HG03139 (cell line): ENCODE measurements around the gene NQO2.
"Not testable (repeated sequence)": the region's sequence is repeated elsewhere in the genome, so short reads cannot be mapped to it uniquely, and the experiment has no call there.

Experiments
- ATAC-seq: cut with Tn5 transposase; IDR thresholded peaks from one replicate; pipeline ENCODE4 v1.9.1; 2021; ENCODE audit not compliant: unreplicated experiment

Gene NQO2

DNA sequence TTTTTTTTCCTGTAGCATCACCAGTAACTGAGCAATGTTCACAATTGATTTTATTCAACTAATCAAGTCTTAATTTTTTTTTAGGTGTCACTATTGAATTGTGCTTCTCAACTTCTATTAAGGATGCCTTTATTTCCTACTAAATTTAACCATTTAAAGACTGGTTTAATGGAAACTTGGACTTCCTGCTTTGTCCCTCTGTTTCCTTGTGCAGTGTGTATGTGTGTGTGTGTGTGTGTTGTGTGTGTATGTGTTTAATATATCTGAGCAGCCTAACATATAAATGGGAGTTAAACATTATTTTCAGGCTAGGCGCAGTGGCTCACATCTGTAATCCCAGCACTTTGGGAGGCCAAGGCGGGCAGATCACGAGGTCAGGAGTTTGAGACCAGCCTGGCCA lies 30.1 kb upstream of the NQO2 start:
- ATAC-seq, result no peak

DNA sequence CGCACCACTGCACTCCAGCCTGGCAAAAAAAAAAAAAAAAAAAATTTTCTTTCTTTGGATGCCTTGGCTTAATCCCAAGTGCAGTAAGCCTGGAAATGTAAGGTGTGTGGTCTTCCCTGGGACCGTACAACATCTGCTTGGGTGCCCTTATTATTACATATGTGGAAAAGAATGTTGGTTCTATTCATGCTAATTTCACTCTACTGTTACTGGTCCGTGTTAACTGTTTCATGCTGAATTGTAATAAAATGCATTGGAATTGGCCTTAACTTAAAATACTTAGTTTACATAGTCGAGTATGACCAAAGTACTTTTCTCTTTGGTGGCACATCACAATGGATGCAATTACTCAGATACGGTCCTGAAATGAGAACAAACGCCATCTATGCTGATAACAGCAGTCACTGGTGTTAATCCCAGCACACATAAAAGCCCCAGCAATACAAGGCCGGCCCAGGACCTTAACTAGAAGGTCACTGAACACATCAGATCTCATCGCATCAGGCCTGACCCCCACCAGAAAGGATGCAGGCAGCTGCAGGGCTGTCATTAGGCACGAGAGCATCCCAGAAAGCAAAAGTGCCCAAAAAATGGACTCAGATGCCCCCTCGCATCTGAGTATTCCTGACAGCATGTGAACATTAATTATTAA lies 29.5 kb upstream of the NQO2 start:
- ATAC-seq, result no peak

DNA sequence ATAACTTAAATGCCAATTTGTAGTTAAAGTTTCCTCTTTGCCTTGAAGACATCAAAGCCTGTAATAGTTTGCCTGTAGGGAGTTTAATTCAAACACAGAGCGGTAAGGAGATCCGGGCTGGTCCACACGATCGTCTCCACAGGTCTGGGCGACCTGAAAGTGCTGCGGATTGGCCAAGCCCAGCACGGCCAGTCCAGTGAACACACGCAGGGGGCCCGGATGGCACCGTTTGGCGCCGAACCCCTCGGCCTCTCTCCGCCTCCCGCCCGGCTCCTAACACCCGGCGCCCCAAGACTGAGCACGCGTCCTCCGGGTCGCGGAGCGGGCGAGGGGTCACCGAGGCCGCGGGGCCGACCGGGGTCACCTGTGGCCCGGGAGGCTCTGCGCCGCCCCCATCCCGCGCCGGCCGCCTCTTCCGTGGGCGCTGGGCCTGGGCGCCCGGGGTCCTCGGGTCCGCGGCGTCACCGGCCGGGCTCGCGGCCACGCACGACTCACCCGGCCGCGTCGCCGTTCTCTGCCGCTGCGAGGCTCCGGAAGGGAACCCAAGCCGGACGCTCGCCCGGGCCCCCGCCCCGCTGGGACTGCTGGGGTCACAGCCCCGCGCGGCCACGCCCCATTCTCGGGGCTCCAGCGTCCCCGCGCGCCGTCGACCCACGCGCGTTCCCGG lies 28.8 kb upstream of the NQO2 start:
- ATAC-seq, result no peak

DNA sequence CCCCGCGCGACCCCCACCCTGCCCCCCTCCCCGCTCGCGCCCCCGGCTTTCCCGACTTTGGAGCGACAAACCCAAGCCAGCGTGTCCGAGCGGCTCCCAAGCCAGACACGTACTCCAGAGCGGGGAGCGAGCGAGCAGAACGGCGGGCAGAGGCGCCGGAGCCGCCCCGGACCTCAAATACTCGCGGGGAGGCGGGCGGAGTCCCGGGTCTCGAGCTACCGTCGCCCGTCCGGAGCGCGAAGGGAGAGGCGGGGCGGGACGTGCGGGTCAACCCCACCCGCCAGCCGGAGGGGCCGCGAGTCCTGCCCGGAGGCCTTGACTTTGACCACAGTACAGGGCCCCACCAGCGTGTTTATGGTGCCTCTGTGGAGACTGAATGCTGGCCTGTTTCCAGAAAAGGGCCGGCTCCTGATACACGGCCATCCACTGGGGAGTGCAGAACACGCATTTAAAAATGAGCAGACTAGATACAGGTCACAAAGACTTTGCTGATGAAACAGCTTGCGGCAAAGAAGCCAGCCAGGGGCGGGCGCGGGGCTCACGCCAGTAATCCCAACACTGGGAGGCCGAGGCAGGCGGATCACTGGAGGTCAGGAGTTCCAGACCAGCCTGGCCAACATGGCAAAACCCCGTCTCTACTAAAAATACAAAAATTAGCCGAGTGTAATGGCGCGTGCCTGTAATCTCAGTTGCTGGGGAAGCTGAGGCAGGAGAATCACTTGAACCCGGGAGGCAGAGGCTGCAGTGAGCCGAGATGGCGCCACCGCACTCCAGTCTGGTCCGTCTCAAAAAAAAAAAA lies 28.1 kb upstream of the NQO2 start, which contains the start of gene SERPINB6:
Gene SERPINB6, minus strand, starts transcription at position 148 of the 799 bp plus-strand sequence. CDS start 12,235 bp downstream, outside the sequence.
- no peak for ATAC-seq

DNA sequence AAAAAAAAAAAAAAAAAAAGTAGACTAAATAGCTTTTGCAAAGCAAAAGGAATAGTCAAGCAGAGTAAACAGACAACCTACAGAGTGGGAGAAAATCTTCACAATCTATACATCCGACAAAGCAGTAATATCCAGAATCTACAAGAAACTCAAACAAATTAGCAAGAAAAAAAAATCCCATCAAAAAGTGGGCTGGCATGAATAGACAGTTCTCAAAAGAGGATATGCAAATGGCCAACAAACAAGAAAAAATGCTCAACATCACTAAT lies 27.5 kb upstream of the NQO2 start:
- ATAC-seq, result not testable (repeated sequence)

DNA sequence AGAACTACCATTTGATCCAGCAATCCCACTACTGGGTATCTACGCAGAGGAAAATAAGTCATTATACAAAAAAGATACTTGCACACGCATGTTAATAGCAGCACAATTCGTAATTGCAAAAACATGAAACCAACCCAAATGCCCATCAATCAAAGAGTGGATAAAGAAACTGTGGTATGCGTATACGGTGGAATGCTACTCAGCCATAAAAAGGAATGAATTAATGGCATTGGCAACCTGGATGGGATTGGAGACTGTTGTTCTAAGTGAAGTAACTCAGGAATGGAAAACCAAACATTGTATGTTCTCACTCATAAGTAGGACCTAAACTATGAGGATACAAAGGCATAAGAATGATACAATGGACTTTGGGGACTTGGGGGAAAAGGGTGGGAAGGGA lies 27.0 kb upstream of the NQO2 start:
- not testable (repeated sequence) for ATAC-seq

DNA sequence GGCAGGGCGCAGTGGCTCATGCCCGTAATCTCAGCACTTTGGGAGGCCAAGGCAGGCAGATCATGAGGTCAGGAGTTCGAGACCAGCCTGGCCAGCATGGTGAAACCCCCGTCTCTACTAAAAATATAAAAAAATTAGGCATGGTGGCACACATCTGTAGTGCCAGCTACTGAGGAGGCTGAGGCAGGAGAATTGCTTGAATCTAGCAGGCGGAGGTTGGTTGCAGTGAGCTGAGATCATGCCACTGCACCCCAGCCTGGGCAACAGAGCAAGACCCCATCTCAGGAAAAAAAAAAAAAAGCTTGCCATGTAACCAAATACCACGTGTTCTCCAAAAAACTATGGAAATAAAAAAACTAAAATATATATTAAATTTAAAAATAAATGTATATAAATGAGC lies 26.5 kb upstream of the NQO2 start:
- ATAC-seq, result not testable (repeated sequence)

DNA sequence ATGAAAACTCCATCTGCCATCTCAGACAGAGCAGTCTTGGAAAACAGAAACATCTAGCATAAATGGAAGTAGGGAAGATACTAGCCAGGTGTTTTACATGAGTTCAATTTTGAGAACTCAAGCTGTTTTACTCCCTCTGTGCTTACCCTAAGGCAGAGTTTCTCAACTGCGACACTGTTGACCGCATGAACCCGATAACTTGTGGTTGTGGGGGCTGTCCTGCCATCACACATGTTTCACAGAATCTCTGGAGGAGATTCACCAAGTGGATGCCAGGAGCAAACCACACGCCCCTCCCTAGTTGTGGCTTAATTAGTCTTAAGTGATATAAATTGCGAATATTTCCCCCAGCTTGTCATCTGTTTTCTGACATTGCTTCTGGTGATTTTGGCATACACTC lies 26.0 kb upstream of the NQO2 start:
- no peak for ATAC-seq

DNA sequence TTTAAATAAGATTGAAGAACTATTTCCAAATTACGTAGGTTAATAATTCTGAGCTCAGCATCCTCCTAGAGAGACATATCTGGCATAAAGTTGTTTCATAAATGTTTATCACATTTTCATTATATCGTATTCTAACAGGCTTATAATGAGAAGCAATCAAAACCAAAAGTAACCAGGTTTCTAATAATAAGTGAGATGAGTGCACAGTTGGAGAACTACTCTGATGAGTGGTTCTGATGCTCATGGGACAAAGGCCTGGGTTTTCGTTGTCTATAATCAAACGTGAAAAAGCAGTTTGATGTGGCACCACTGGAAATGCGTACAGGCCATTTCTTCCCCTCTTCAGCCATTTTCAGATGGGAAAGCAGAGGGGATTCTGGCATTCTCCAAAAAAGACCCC lies 23.6 kb upstream of the NQO2 start:
- ATAC-seq, result no peak

DNA sequence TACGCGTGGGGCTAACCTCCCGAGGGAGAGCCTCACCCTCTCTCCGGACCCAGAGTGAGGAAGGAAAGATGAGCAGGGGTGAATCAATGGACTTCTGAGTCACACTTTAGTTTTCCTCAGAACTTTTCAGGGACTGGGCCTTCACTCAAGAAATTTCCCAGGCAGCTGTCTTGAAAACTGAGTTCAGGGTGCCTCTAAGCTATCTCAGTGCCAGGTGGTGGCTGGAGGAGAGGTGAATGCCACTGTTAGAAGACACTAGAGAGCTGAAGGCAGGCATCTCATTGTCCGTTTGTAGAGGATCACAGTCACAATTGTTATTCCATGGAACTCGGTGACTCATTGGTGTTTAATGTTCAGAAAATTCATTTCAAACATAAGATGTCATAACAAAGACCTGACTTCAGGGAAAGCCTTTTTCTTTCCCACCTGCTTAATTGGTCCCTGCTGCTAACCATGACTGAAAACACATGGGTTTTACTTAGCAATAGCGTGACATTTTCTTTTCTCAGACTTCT lies 23.1 kb upstream of the NQO2 start:
- ATAC-seq, result no peak

DNA sequence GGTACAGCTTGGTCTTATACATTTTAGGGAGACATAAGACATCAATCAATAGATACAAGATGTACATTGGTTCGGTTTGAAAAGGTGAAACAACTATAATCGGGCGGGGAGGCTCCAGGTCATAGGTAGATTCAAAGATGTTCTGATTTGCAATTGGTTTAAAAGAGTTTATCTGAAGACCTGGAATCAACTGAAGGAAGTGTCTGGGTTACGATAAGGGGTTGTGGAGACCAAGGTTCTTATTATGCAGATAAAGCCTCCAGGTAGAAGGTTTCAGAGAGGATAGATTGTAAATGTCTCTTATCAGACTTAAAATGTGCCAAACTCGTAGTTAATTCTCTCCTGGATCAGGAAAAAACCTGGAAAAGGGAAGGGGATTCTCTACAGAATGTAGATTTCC lies 22.4 kb upstream of the NQO2 start:
- no peak for ATAC-seq

DNA sequence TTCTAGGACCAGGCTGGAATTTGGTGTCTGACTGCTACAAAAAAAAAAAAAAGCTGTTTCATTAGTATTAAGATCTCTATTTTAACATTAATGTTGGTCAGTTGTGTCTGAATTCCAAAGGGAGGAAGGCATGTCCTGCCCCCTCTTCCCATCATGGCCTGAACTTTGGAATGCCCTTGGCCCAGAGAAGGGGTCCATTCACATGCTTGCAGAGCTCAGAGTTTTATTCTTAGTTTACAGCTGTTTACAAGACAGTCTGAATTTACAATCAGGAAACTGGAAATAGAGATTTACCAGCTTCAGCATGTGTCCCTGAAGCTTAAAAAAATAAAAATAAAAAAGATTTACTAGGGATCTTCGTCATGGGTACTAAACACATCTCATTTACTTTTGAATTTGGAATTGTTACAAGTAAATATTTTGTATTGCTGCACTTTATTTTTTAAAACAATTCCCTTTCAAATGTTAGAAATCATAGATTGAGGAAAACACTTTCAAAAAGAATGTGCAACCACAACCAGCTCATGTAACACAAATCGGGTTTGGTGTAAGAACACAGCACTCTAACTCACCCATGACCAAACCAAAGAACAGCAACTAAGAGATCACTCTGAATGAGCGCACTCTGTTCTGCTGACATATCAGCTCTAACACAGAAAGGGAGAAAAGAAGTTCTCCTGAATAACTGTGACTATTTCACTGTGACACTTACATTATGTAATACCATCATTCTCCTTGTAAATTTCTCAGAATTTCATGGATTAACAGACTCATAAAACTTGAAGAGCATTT lies 21.7 kb upstream of the NQO2 start:
- ATAC-seq, result no peak

DNA sequence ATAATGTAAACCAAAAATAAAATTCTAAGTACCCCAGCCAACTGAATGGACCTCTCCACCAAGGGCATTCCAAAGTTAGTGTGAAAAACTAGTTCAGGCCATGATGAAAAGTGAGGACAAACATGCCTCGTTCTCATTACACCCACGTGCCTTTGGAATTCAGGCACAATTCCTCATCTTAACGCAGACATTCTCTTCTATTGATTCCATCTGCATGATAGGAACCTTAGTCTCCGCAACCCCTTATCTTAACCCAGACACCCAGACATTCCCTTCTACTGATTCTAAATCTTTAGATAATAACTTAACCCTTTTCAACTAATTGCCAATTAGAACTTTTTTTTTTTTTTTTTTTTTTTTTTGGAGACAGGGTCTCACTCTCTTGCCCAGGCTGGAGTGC lies 20.8 kb upstream of the NQO2 start:
- no peak for ATAC-seq

DNA sequence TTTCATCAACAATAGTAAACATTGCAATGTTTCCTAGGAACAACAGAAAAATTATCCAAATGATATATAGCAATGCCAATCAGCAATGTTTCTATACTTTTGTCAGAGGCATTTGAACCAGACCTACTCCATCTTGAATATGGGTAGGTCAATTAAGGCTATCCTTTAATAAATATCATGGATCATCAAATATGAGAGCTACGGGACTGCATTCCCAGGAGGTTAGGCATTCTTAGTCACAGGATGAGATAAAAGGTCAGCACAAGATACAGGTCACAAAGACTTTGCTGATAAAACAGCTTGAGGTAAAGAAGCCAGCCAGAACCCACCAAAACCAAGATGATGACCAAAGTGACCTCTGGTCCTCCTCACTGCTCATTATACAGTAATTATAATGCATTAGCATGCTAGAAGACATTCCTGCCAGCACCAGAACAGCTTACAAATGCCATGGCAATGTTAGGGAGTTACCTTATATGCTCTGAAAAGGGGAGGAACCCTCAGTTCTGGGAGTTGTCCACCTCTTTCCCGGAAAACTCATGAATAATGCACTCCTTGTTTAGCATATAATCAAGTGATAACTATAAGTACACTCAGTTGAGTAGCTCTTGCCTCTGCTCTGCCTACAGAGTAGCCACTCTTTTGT lies 19.8 kb upstream of the NQO2 start:
- ATAC-seq, result no peak

DNA sequence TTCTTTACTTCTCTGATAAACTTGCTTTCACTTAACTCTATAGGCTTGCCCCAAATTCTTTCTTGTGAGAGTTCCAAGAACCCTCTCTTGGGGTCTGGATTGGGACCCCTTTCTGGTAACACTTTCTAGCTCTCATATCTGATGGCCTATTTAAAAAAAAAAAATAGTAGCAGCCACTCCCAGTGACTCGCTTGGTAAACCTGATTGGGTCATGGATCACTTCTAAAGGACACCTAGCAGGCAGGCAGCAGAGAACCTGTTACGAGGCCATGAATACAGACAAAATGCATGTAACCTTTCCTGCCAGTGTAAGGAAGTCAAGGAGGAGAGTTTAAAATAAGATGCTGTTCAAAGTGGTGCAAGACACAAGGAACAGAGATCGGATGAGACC lies 19.2 kb upstream of the NQO2 start:
- ATAC-seq, result no peak

DNA sequence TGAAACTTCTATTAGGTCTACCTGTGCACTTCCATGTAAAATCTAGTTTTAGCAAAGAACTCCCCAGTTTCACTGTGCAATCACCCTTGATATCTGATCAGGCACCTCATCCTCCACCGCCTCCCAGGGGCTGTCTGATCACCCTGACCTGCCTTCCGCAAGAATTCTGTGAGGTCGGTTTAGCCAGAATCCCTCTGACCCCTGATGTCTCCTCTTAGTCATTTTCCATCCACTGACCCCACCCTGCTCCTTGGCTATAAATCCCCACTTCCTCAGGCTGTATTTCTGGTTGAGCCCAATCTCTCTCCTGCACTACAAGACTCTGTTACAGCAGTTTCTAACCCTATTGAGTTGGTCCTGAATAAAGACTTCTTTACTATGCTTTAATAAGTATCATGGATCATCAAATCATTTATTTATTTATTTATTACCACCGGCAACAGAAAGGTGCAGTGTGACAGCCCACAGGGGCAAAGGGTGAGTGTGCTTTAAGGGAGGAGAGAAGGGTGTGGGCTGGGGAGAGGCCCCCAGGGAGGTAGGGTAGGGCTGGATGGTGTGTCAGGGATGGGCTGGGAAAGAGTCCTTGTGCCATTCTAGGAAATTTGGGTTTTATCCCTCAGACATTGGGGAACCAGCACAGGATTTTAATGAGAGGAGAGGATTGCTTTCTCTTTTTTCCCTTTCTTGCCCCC lies 17.1 kb upstream of the NQO2 start:
- no peak for ATAC-seq

DNA sequence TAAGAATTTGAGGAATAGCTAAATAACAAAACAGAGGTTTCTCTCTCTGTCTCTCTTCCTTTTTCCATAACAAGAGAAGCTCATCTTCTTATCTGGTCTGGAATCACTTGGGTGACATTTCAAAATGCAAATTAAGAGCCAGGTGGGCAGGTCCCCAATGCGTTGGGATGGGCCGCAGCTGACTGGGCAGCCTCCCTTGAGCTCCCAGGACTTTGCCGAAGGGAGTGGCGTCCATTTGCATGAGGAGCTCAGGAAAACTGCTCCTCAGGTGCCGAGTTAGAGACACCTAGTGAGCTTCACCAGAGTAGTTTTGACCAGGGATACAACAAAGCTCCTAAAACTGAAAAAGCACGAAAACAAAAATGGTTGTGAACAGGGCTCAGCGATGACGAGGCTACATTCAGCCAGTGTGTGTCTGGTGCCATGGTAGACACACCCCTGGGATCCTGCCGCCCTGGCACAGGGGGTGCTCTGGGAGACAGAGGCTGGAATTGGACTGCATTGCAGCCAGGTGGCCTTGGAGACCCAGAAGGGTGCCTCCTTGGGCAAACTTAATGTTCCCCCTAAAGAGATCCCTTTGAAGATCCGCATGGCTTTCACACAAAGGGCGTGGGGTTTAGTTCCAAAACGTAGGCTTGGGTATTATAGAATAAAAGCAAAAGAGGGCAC lies 14.8 kb upstream of the NQO2 start:
- no peak for ATAC-seq

DNA sequence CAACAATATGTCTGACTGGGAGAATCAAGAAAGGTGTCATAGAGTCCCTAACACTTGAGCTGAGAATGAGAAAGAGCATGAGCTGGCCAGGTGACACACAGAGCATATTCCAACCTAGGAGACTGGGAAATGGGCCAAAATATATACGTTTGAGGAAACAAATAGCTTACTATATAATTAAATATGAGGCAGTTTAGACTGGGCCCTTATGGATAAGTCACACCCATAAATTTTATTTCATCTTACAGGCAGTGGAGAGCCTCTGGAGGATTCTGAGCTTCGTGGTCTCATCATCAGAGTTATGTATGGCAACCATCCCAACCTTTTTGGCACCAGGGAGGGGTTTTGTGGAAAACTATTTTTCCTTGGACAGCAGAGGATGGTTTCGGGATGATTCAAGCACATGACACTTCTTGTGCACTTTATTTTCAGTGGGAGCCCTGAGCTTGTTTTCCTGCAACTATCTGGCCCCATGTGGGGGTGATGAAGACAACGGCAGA lies 12.9 kb upstream of the NQO2 start:
- ATAC-seq, result no peak

DNA sequence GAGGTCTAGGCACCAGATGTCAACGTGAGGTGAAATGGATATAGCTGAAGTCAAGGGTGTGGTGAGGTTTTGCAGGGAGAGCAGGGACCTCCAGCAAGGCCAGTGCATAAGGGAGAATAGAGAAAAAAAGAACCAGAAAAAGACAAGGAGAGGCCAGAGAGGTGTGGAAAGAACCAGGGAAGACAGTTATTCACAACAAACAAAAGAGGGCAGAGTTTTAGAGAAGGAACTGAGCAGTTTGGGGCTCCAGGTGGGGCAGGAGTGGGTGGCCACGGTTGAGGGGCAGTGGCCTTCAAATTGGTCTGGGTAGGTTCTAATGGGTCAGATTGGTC lies 11.6 kb upstream of the NQO2 start:
- no peak for ATAC-seq
